ENCODE measurements around the gene CACYBP.

DNA sequence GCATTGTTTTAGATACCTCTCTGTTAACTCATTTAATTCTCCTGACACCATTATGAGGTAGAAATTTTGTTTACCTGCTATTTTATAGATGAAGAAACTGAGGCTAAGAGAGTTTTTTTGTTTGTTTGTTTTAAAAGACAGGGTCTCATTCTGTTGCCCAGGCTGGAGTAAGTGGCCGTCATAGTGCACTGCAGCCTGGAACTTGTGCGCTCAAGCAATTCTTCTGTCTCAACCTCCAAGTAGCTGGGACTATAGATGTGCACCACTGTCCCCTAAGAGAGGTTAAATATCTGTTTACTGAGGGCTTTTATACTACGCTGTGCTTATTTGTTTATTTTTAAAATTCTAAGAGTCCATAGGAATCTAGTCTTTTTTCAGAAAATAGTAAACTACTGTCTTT, 43.7 kb upstream of the CACYBP start:
- TF ChIP-seq EZH2 (IDR thresholded peaks at IDR 0.05; ENCODE audit: insufficient read depth, poor library complexity, severe bottlenecking) = no peak
- TF ChIP-seq EZH2phosphoT487 (IDR thresholded peaks at IDR 0.05; ENCODE audit: insufficient read depth, low read depth) = no peak

Measured in GM23248 (cell line).